Measurements from ENCODE around the gene TMPRSS11E.

GRCh38 chr4:68463796-68464195, 16.5 kb downstream of the TMPRSS11E start:
- TF ChIP-seq CTCF (IDR thresholded peaks at IDR 0.05): no peak
- TF ChIP-seq EZH2 (IDR thresholded peaks at IDR 0.05): no peak
- no peak for TF ChIP-seq EZH2phosphoT487 (IDR thresholded peaks at IDR 0.05)
